ENCODE results near the gene MIF4GD.
A peak's percentile ranks its signal among the peaks of the same experiment; 100 is the strongest.
"Not testable (repeated sequence)": the region's sequence is repeated elsewhere in the genome, so short reads cannot be mapped to it uniquely, and the experiment has no call there.

The MIF4GD gene

DNA sequence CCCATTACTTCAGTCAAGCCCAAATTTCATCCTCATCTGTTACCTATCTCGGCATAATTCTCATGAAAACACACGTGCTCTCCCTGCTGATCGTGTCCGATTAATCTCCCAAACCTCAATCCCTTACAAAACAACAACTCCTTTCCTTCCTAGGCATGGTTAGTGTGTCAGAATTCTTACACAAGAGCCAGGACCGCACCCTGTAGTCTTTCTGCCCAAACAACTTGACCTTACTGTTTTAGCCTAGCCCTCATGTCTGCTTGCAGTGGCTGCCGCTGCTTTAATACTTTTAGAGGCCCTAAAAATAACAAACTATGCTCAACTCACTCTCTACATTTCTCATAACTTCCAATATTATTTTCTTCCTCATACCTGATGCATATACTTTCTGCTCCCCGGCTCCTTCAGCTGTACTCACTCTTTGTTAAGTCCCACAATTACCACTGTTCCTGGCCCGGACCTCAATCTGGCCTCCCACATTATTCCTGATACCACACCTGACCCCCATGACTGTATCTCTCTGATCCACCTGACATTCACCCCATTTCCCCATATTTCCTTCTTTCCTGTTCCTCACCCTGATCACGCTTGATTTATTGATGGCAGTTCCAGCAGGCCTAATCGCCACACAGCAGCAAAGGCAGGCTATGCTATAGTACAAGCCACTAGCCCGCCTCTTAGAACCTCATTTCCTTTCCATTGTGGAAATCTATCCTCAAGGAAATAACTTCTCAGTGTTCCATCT lies 14.9 kb downstream of the MIF4GD start:
- peaks cover 82% of the 10 kb centered on the region for H3K4me1 Mint-ChIP-seq
- H3K9me3 Mint-ChIP-seq, ATAC-seq, H3K27me3 Mint-ChIP-seq, DNase-seq: not testable (repeated sequence)
- peak overlapping the region; percentile 30 for H3K4me3 Mint-ChIP-seq
- H3K36me3 Mint-ChIP-seq (ENCODE audit: low read depth): peaks cover 13% of the 10 kb centered on the region
- peak overlapping the region; percentile 62 for H3K27ac Mint-ChIP-seq

DNA sequence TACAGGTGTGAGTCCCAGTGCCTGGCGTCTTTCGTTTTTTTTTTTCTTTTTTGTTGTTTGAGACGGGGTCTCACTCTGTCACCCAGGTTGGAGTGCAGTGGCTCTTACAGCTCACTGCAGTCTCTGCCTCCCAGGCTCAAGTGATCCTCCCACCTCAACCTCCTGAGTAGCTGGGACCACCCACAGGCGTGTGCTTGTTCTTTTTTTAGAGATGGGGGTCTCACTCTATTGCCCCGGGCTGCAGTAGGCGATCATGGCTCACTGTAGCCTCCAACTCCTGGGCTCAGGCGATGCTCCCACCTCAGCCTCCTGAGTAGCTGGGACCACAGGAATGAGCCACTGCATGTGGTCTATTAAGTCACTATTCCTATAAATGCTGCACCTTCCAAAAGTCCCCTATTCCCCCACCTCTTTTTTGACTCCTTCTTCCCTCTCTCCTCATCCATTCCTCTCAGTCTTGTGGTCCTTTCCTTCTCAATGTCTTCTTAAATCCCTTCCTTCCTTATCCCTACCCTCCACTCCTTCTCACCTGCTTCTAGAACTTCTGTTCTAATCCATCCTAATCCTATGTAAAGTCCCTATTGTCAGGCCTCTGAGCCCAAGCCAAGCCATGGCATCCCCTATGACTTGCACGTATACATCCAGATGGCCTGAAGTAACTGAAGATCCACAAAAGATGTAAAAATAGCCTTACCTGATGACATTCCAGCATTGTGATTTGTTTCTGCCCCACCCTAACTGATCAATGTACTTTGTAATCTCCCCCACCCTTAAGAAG lies 18.8 kb downstream of the MIF4GD start:
- peak overlapping the region; percentile 97 for H3K27ac Mint-ChIP-seq
- no peaks in the 10 kb centered on the region for H3K27me3 Mint-ChIP-seq
- no peak overlapping the region for H3K4me3 Mint-ChIP-seq
- no peaks in the 10 kb centered on the region for H3K9me3 Mint-ChIP-seq
- H3K4me1 Mint-ChIP-seq: peaks cover 82% of the 10 kb centered on the region
- peaks cover 9% of the 10 kb centered on the region for H3K36me3 Mint-ChIP-seq (ENCODE audit: low read depth)
- ATAC-seq (no peak), DNase-seq (no peak)

DNA sequence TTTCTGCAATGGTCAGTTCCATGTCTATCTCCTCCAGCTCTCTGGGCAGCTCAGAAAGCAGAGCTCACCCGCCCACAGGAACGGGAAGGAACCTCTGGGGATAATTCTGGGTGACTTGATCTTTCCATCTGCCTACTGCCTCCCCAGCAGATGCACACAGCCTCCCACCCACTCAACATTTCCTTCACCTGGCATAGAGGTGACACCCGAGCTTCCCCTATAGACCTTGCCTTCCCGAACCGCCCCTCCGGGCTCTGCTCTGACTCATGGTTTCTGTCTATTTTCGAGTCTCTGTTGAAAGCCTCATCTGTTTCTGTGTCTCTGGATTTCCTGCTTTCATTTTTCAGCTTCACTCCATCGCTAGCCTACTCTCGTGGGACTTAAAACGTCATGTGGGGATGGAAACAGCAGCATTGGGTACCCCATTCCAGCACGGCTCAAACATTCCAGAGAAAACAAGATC lies 21.0 kb downstream of the MIF4GD start:
- Mint-ChIP-seq H3K27ac (peak overlapping the region; percentile 97), H3K36me3 (ENCODE audit: low read depth) (peaks cover 23% of the 10 kb centered on the region), H3K9me3 (no peaks in the 10 kb centered on the region), H3K27me3 (no peaks in the 10 kb centered on the region), H3K4me1 (peaks cover 76% of the 10 kb centered on the region), H3K4me3 (peak overlapping the region; percentile 76)
- peak; percentile 99 for ATAC-seq
- DNase-seq: peak; percentile 79

GRCh38 chr17:75249564-75249963 lies 21.5 kb downstream of the MIF4GD start:
- ATAC-seq: no peak
- Mint-ChIP-seq H3K36me3 (ENCODE audit: low read depth) (peaks cover 24% of the 10 kb centered on the region), H3K27me3 (no peaks in the 10 kb centered on the region), H3K27ac (peak overlapping the region; percentile 97), H3K4me3 (peak overlapping the region; percentile 76), H3K9me3 (no peaks in the 10 kb centered on the region), H3K4me1 (peaks cover 81% of the 10 kb centered on the region)
- no peak for DNase-seq

- Mint-ChIP-seq H3K27ac (peak overlapping the region; percentile 27), H3K4me1 (peaks cover 86% of the 10 kb centered on the region), H3K4me3 (no peak overlapping the region), H3K9me3 (no peaks in the 10 kb centered on the region), H3K27me3 (no peaks in the 10 kb centered on the region), H3K36me3 (ENCODE audit: low read depth) (peaks cover 46% of the 10 kb centered on the region)
- ATAC-seq: no peak
- no peak for DNase-seq
Measured at GRCh38 chr17:75246404-75246803, 24.6 kb downstream of the MIF4GD start.

GRCh38 chr17:75245011-75245410 lies 26.0 kb downstream of the MIF4GD start:
- H3K4me3 Mint-ChIP-seq: no peak overlapping the region
- DNase-seq: no peak
- no peak for ATAC-seq
- peaks cover 81% of the 10 kb centered on the region for H3K4me1 Mint-ChIP-seq
- no peaks in the 10 kb centered on the region for H3K27me3 Mint-ChIP-seq
- H3K36me3 Mint-ChIP-seq (ENCODE audit: low read depth): peaks cover 55% of the 10 kb centered on the region
- H3K27ac Mint-ChIP-seq: no peak overlapping the region
- no peaks in the 10 kb centered on the region for H3K9me3 Mint-ChIP-seq

GRCh38 chr17:75244133-75244866 lies 26.7 kb downstream of the MIF4GD start:
- DNase-seq (no peak), ATAC-seq (no peak)
- no peak overlapping the region for H3K4me3 Mint-ChIP-seq
- H3K4me1 Mint-ChIP-seq: peaks cover 74% of the 10 kb centered on the region
- H3K27ac Mint-ChIP-seq: peak overlapping the region; percentile 68
- no peaks in the 10 kb centered on the region for H3K27me3 Mint-ChIP-seq
- peaks cover 55% of the 10 kb centered on the region for H3K36me3 Mint-ChIP-seq (ENCODE audit: low read depth)
- H3K9me3 Mint-ChIP-seq: no peaks in the 10 kb centered on the region

DNA sequence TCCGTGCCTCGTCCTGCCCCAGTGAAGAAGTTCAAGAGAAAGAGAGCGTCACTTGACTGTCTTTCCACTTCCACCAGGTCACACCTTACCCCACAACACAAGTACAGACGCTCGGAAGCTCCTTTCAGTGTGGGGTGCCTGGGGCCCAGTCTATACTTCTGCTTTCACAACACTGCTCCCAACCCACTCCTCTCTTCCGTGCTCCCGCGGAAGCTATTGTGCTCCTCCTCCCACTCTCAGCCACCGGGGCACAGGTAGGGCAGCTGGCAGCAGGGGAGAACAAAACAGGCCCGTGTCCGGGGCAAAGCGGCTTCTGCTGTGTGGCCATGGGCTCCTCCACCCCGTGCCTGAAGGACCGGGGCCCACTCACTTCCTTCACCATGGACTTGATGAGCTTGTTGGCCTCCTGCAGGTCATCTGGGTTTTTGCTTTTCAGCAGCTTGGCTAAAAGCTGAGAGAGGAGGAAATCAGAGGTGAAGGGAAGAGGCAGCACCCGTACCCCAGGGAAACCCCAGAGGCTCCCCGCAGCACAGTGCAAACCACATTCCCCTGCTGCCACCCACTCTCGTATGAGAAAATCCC lies 28.5 kb downstream of the MIF4GD start:
- H3K27ac Mint-ChIP-seq: peak overlapping the region; percentile 89
- peaks cover 60% of the 10 kb centered on the region for H3K36me3 Mint-ChIP-seq (ENCODE audit: low read depth)
- DNase-seq (peak; percentile 30), ATAC-seq (peak; percentile 39)
- H3K27me3 Mint-ChIP-seq: no peaks in the 10 kb centered on the region
- H3K4me3 Mint-ChIP-seq: peak overlapping the region; percentile 40
- no peaks in the 10 kb centered on the region for H3K9me3 Mint-ChIP-seq
- peaks cover 66% of the 10 kb centered on the region for H3K4me1 Mint-ChIP-seq

DNA sequence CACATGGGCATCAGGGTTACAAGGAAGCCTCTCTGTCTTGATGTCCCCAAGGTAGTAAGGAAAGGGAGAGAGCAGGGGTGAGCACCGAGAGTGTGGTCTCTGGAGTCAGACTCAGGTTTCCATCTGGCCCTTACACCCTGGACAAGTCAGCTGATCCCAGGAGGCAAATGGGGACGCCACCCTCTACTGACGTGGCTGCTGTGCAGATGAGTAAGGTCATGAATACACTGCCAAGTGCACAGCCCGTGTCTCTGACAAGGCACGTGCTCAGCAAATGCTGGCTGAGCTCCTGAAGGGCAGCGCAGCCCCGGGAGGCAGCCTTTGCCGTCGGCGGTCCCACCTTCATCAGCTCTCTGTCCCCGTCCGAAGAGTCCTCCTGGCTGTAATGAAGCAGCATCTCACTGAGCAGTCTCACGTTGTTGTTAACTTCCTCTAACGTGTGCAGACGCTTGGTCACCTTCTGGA lies 29.0 kb downstream of the MIF4GD start:
- ATAC-seq (no peak), DNase-seq (no peak)
- Mint-ChIP-seq H3K27ac (peak overlapping the region; percentile 89), H3K4me3 (peak overlapping the region; percentile 40), H3K9me3 (no peaks in the 10 kb centered on the region), H3K4me1 (peaks cover 62% of the 10 kb centered on the region), H3K36me3 (ENCODE audit: low read depth) (peaks cover 60% of the 10 kb centered on the region), H3K27me3 (no peaks in the 10 kb centered on the region)

DNA sequence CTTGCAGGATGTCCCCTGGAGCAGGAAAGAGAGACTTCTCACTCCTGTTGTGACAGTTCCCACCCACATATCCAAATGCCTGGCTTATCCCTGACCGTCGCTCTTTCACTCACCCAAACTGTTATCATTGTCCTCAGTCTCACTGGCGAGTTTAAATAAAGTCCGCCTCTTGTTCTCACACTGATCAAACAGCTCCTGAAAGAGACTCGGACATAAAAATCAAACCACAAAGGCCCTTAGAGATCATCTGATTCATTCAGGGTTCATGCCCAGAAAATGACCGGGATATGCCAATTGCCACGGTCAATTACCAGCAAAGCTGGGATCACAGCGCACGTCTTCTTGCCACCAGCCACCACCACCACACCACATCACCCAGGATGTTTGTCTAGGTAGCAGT lies 29.5 kb downstream of the MIF4GD start:
- DNase-seq: no peak
- ATAC-seq: no peak
- H3K4me1 Mint-ChIP-seq: peaks cover 57% of the 10 kb centered on the region
- no peaks in the 10 kb centered on the region for H3K9me3 Mint-ChIP-seq
- no peaks in the 10 kb centered on the region for H3K27me3 Mint-ChIP-seq
- H3K36me3 Mint-ChIP-seq (ENCODE audit: low read depth): peaks cover 56% of the 10 kb centered on the region
- H3K27ac Mint-ChIP-seq: peak overlapping the region; percentile 39
- H3K4me3 Mint-ChIP-seq: no peak overlapping the region

DNA sequence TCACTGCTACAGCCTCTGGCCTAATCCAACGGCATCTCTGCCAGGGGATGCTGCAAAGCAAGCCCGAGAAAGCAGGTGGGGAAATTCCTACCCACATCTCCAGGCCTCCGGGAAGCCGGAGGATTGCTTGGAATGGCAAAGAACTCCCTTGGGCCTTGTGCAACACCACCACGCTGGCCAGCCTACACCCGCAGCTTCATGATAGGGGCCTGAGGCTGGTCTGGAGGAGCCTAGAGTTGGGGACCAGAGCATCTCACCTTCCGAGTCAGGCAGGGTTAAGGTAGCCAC lies 29.9 kb downstream of the MIF4GD start:
- Mint-ChIP-seq H3K4me1 (peaks cover 56% of the 10 kb centered on the region), H3K27me3 (no peaks in the 10 kb centered on the region), H3K4me3 (no peak overlapping the region), H3K36me3 (ENCODE audit: low read depth) (peaks cover 58% of the 10 kb centered on the region), H3K9me3 (no peaks in the 10 kb centered on the region), H3K27ac (no peak overlapping the region)
- no peak for DNase-seq
- no peak for ATAC-seq

DNA sequence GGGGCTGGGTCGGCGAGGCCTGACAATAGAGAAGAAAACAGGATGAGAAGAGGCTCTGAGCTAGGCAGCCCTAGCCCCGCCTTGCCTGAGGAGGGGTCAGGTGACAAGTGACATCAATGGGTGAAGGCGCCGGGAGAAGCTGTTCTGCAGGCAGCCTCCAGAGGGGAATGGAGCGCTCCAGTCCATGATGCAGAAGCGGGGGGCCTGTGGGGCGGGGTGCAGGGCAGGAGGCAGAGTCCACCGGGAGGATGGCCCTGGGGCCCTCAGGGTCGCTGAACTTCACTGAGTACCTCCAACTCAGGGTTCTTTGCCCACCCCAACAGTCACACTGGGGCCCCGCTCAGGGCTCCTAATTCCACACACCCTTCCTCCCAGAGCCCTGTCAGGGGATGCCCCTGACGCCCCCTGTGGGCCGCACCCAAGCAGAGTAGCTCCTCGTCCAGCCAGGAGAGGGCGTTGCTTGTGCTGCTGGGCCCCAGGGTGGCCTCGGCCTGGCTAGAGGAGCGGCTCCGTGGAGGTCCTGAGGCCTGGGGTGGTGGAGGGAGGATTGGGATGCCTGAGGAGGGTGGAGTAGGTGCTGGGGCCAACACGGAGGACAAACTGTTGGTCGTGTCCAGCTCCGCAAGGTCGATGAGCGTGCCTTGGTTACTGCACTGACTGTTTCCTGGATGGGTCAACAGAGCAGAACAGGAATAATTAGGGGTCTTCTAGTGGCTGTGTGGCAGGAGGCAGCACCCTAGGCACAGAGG lies 30.5 kb downstream of the MIF4GD start:
- peak; percentile 35 for ATAC-seq
- peaks cover 52% of the 10 kb centered on the region for H3K4me1 Mint-ChIP-seq
- H3K27ac Mint-ChIP-seq: no peak overlapping the region
- H3K4me3 Mint-ChIP-seq: no peak overlapping the region
- H3K36me3 Mint-ChIP-seq (ENCODE audit: low read depth): peaks cover 56% of the 10 kb centered on the region
- H3K27me3 Mint-ChIP-seq: no peaks in the 10 kb centered on the region
- H3K9me3 Mint-ChIP-seq: no peaks in the 10 kb centered on the region
- DNase-seq: peak; percentile 61

DNA sequence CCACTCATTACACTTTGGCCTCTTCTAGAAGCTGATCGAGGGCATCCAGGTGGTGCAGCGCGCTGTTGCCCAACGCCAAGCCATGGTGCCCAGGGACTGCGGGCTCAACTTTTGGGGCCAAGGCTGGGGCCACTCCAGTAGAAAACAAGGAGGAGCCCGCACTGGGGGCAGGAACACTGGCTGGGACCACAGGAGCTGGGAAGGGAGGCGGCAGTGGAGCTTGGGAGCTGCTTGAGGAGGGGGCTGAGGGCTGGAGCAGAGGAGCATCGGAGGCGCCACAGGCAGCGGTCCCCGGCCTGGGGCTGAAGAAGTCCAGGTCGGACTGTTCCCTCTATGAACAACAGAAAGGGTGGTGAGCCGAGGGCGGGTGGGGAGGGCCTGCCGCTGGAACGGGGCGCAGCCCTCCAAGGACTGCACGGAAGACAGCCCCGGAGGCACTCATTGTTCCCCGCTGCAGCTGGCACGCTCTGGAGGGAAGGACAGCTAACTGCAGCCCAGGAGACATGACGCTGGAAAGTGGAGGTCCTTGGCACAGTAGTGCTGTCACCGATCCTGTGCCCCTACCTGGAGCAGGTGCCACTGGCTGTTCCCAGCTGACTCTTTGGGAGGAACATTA lies 31.1 kb downstream of the MIF4GD start:
- ATAC-seq (no peak), DNase-seq (no peak)
- peaks cover 49% of the 10 kb centered on the region for H3K4me1 Mint-ChIP-seq
- peaks cover 57% of the 10 kb centered on the region for H3K36me3 Mint-ChIP-seq (ENCODE audit: low read depth)
- no peak overlapping the region for H3K4me3 Mint-ChIP-seq
- H3K9me3 Mint-ChIP-seq: no peaks in the 10 kb centered on the region
- no peaks in the 10 kb centered on the region for H3K27me3 Mint-ChIP-seq
- no peak overlapping the region for H3K27ac Mint-ChIP-seq

Data from activated naive CD8-positive, alpha-beta T cell treated with anti-CD3 and anti-CD28 coated beads, Interleukin-2, amount 50 U/mL, for 24 hours (primary cell).